ENCODE results near the gene LMAN1L. TPM values are rescaled to one million over a fixed set of nuclear protein-coding genes. Genes with fewer than 3 reads are reported as not detected.

The LMAN1L gene
- total RNA-seq, 4 donors from 2014 or later, result 0.42 TPM; not detected in 3

DNA sequence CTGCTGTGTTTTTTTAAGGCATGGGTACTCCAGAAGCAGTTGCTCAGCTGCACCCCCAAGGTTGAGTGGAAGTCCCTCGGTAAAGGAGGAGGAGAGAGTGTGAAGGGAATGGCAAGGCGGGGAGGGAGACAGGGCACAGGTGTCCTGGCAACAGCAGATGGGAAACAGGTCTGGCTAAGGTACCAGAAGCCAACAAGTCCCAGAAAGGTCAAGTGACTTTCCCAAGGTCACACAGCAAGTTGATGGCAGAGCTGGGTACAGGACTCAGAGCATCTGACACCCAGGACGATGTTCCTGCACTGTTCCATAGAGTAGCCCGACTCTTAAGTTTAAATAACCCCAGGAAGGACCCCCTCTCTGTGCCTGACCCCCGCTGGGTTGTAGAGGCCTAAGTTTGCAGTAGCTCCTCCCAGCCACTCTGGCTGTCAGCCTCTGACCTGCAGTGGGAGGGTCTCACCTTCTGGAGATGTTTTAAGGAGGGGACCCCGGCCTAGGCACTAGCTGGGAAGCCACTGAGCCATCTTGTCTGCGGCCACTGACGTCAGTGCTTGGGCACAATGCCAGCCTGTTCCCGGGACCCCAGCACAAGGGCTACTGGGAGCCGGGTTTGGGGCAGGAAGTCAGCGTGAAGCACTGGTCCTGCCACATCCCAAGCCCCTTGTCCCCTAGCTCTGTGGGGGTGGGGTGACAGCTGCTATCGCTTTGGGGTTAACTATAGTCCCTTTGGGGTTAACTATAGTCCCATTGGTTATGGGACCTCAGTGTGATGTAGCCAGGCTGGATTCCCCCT, 20.2 kb upstream of the LMAN1L start:
- Histone ChIP-seq H3K9me3 (no peaks in the 10 kb centered on the region), H3K36me3 (no peaks in the 10 kb centered on the region), H3K27me3 (no peaks in the 10 kb centered on the region), H3K27ac (peak overlapping the region in 3 of 4 donors; percentile 7 to 88 (median 40)), H3K4me1 (peaks cover 0 to 82% (median 63%) of the 10 kb centered on the region in 4 donors), H3K4me3 (no peak overlapping the region)
- WGBS, 2 donors, result 59 to 60% methylated on average over 8 to 12 of the region's 12 CpGs
- DNase-seq (ENCODE audit: low spot score in 2 of 2), result no peak
- TF ChIP-seq, protein P1, sequence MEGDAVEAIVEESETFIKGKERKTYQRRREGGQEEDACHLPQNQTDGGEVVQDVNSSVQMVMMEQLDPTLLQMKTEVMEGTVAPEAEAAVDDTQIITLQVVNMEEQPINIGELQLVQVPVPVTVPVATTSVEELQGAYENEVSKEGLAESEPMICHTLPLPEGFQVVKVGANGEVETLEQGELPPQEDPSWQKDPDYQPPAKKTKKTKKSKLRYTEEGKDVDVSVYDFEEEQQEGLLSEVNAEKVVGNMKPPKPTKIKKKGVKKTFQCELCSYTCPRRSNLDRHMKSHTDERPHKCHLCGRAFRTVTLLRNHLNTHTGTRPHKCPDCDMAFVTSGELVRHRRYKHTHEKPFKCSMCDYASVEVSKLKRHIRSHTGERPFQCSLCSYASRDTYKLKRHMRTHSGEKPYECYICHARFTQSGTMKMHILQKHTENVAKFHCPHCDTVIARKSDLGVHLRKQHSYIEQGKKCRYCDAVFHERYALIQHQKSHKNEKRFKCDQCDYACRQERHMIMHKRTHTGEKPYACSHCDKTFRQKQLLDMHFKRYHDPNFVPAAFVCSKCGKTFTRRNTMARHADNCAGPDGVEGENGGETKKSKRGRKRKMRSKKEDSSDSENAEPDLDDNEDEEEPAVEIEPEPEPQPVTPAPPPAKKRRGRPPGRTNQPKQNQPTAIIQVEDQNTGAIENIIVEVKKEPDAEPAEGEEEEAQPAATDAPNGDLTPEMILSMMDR (IDR thresholded peaks at IDR 0.05), result no peak
- TF ChIP-seq POLR2A (IDR thresholded peaks at IDR 0.05), result no peak
- TF ChIP-seq EP300 (IDR thresholded peaks at IDR 0.05), result no peak

DNA sequence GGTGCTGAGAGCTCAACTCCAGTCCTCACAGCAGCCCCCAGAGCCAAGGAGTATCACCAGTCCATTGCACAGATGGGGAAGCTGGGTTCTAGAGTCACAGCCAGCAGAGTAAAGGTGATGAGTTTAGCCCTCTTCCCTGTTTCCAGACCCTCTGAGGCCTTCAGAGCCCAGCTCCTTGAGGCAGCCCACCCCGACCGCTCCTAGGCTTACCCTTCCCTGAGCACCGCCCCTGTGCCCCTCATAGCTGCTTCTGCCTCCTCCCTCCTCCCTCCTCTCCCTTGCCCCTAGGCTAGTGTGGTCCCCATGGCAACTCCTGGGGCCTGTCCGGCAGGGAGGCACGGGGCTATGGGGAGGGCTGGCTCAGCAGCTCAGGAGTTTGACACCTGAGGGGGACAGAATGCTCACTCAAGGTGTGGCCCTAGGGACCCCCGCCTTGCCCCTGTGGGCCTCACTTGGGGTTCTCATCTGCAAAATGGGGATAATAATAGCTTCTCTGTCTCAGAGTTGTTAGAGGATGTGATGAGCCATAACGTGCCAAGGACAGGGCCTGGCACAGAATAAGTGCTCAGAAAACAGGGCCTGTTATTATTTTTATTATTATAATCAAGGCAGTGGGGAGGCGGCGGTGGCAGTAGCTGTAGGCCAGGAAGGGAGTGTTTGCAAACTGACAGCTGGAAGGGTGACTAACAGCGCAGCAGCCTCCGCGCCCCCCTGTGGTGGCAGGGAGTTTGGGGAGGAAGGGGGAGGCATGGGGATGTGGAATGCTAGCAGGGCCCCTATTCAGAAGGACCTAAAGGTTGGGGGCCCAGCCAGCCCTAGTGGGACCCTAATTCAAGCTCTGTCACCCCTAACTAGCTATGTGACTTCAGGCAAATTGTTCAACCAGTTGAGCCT, 19.3 kb upstream of the LMAN1L start:
- 47 to 52% methylated on average over 12 of the region's 12 CpGs for WGBS, 2 donors
- H3K27ac ChIP-seq, result peak overlapping the region in 3 of 4 donors; percentile 5 to 88 (median 7)
- peaks cover 0 to 3% (median 0%) of the 10 kb centered on the region in 3 donors for H3K36me3 ChIP-seq
- no peak for DNase-seq (ENCODE audit: low spot score in 2 of 2)
- H3K4me3 ChIP-seq, result no peak overlapping the region
- no peaks in the 10 kb centered on the region for H3K27me3 ChIP-seq
- TF ChIP-seq, protein P1 (IDR thresholded peaks at IDR 0.05), result peak in 3 of 5 experiments; percentile 12 to 26 (median 23)
- TF ChIP-seq POLR2A (IDR thresholded peaks at IDR 0.05) (no peak), EP300 (IDR thresholded peaks at IDR 0.05) (no peak)
- no peaks in the 10 kb centered on the region for H3K9me3 ChIP-seq
- peaks cover 0 to 72% (median 57%) of the 10 kb centered on the region in 4 donors for H3K4me1 ChIP-seq

DNA sequence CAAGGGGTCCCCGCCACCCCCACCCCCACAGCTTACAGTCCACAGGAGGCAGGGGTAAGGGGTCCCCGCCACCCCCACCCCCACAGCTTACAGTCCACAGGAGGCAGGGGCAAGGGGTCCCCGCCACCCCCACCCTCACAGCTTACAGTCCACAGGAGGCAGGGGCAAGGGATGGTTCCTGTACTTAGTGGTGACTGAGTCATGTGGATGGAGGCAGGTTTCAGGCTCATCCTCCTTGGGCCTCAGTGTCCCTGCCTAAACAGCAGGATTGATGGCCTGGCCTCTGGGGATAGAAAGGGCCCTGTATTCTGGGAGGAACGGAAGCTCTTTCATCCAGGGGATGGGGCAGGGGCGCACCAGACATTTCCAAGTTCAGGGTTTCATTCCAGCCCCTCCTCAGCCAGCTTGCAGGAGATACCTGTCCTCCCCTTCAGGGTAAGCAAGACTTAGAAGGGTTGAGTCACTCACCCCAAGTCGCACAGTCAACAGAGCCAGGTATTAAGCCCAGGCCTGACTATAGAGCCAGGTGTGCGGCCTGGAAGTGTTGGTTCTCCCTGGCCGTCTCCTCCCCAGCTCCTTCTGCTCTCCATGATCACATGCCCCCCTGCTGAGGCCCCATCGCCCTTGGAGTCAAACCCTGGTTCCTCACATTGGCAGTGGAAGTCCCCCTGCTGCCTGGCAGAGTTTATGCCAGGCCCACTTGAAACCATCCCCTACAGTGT, 18.2 kb upstream of the LMAN1L start:
- Histone ChIP-seq H3K36me3 (peaks cover 0 to 13% (median 4%) of the 10 kb centered on the region in 3 donors), H3K4me3 (no peak overlapping the region), H3K27ac (peak overlapping the region in 1 of 4 donors; percentile 88), H3K27me3 (no peaks in the 10 kb centered on the region), H3K4me1 (peaks cover 0 to 66% (median 50%) of the 10 kb centered on the region in 4 donors), H3K9me3 (no peaks in the 10 kb centered on the region)
- TF ChIP-seq POLR2A (IDR thresholded peaks at IDR 0.05), result no peak
- TF ChIP-seq, protein P1 (IDR thresholded peaks at IDR 0.05), result no peak
- no peak for DNase-seq (ENCODE audit: low spot score in 2 of 2)
- 85 to 90% methylated on average over 6 to 7 of the region's 9 CpGs for WGBS, 2 donors

DNA sequence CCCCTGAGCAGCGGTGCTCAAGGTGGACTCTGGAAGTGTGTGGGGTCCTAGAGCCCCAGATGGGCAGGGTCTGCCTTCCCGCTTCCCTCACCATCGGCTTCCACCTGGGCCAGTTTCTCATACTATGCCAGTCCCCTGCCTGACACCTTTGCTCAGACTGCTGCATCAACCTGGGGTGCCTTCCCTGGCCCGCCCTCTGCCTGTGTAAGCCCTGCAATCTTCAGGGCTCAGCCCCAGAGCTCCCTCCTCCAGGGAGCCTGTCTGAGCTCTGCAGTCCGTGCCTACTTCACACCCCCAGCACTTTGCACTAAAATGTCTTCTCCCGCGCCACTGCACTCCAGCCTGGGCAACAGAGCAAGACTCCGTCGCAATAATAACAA, 17.7 kb upstream of the LMAN1L start:
- H3K36me3 ChIP-seq, result peaks cover 0 to 19% (median 5%) of the 10 kb centered on the region in 3 donors
- TF ChIP-seq EP300 (IDR thresholded peaks at IDR 0.05) (no peak), POLR2A (IDR thresholded peaks at IDR 0.05) (no peak)
- TF ChIP-seq, protein P1 (IDR thresholded peaks at IDR 0.05), result no peak
- peaks cover 0 to 66% (median 50%) of the 10 kb centered on the region in 4 donors for H3K4me1 ChIP-seq
- 91 to 94% methylated on average over 9 of the region's 9 CpGs for WGBS, 2 donors
- H3K27ac ChIP-seq, result peak overlapping the region in 1 of 4 donors; percentile 1
- no peaks in the 10 kb centered on the region for H3K27me3 ChIP-seq
- H3K9me3 ChIP-seq, result no peaks in the 10 kb centered on the region
- DNase-seq (ENCODE audit: low spot score in 2 of 2), result no peak
- H3K4me3 ChIP-seq, result no peak overlapping the region

Measured in tibial nerve (tissue), 4 donors.